GM08714 (cell line): ENCODE measurements around the gene SMIM5.

Source experiments
- H3K4me3 ChIP-seq: fragments of 200-500 bp; sonication (Bioruptor generic); 2 replicates; pipeline ENCODE4 v1.5.1; 2014; ENCODE audit warnings: mild to moderate bottlenecking, low read length, inconsistent platforms
- ZNF274 ChIP-seq: IDR thresholded peaks from 2 replicates; pipeline ENCODE4 v1.6.1; 2012; ENCODE audit warnings: mild to moderate bottlenecking, low read depth, low read length

SMIM5 gene

DNA sequence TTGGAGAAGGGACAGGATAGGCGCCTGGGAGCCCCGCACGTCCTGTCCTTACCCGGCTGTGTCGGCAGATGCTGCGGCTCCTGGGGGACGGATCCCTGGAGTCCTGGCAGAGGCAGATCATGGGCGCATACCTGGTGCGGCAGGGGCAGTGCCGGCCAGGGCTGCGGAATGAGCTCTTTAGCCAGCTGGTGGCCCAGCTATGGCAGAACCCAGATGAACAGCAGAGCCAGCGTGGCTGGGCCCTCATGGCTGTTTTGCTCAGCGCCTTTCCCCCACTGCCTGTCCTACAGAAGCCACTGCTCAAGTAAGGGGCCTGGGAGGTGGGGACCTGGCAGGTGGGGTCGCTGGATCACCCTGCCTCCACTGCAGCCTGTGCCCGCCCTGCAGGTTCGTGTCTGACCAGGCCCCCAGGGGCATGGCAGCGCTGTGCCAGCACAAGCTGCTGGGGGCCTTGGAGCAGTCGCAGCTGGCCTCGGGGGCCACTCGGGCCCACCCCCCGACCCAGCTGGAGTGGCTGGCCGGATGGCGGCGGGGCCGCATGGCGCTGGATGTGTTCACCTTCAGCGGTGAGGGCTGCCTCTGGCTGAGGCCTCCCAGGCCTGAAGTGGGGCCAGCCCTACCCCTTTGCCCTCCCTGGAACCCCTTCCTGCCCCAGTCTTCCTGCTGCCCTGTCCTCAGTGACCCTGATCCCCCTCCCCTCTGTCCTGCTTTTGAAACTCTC, 20.2 kb upstream of the SMIM5 start:
- H3K4me3 ChIP-seq: no peak overlapping the region

DNA sequence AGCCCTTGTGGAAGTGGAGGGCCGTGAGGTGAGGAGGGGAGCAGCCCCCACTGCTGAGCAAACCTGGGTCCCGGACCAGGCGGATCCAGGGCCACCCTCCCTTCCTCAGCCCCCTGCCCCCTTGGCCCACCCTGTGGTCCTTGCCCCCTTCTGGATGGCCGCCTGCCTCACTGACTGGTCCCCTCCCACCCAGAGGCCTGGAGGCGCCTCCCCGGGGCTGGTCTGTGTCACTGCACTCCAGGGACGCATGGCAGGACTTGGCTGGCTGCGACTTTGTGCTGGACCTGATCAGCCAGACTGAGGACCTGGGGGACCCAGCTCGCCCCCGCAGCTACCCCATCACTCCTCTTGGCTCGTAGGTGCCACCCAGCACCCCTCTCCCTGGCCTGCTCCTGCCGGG, 19.2 kb upstream of the SMIM5 start:
- no peak for TF ChIP-seq ZNF274
- no peak overlapping the region for H3K4me3 ChIP-seq

More for the DNA sequence above, 20.2 kb upstream of the SMIM5 start:
- TF ChIP-seq ZNF274: no peak

DNA sequence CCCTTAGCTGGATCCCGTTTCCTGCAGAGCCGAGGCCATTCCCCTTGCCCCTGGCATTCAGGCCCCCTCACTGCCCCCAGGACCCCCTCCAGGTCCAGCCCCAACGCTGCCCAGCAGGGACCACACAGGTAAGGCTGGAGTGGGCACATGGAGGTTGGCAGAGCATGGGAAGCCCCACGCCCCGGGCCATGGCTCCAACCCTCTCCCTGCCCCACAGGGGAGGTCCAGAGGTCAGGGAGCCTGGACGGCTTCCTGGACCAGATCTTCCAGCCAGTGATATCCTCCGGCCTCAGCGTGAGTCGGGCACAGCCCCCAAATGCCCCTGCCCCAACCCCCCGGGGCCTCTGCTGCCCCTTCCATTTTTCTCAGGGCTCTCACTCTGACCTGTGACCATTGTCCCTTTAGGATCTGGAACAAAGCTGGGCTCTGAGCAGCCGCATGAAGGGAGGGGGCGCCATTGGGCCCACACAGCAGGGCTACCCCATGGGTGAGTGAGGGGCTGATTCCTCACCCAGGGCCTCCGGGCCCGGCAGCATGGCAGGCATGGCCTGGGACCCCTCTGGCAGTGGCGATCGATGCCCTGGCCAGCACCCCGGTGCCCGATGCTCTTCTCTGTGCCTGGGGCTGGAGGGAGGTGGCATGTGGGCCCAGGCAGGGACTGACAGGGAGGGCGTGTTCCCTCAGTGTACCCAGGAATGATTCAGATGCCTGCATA, 18.5 kb upstream of the SMIM5 start:
- no peak for TF ChIP-seq ZNF274
- no peak overlapping the region for H3K4me3 ChIP-seq

DNA sequence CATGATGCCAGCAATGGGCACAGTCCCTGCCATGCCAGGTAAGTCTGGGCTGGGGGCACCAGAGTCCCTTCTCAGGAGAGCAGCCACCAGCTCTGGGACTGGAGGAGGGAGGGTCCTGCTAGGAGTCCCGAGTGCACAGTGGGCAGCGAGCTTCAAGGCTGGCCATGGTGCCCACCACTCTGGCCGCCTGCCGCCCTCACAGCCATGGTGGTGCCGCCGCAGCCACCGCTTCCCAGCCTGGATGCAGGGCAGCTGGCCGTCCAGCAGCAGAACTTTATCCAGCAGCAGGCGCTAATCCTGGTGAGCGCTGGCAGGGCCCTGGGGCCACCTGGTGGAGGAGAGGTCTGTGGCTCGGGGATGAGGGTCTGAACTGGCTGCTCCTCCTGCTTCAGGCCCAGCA, 17.9 kb upstream of the SMIM5 start:
- no peak overlapping the region for H3K4me3 ChIP-seq
- TF ChIP-seq ZNF274: no peak

DNA sequence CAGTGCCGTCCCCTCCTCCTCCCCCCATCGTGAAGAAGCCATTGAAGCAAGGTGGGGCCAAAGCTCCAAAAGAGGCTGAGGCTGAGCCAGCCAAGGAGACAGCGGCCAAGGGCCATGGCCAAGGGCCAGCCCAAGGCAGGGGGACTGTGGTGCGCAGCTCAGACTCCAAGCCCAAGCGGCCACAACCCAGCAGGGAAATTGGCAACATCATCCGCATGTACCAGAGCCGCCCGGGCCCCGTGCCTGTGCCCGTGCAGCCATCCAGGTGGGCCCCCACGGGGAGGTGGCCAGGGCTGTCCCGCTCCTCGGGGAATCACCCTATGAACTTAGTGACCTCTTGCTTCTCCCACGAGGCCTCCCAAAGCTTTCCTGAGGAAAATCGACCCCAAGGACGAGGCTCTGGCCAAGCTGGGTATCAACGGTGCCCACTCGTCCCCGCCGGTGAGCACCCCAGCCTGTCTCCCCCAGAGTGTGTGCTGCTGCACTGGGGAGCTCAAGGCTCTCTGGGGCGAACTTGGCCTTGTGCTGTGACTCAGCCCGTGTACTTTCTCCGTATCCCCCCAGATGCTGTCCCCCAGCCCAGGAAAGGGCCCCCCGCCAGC, 16.6 kb upstream of the SMIM5 start:
- TF ChIP-seq ZNF274: no peak
- H3K4me3 ChIP-seq: no peak overlapping the region

DNA sequence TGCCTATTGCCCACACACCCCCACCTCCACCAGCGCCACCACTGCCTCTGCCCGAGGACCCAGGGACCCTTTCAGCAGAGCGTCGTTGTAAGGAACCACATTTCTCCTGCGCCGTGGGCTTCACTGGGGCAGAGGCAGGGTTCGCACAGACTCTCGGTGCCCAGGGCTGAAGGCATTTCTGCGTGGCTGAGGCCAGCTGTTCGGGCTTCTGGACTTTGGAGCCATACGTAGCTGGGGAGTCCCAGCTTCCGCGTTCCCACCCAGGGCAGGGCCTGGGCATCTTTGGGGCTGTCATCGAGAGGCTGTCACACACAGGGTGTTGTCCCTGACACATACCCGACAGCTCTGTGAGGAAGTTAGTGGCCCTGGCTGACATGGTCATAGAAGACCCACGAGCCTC, 16.0 kb upstream of the SMIM5 start:
- TF ChIP-seq ZNF274: no peak
- no peak overlapping the region for H3K4me3 ChIP-seq

DNA sequence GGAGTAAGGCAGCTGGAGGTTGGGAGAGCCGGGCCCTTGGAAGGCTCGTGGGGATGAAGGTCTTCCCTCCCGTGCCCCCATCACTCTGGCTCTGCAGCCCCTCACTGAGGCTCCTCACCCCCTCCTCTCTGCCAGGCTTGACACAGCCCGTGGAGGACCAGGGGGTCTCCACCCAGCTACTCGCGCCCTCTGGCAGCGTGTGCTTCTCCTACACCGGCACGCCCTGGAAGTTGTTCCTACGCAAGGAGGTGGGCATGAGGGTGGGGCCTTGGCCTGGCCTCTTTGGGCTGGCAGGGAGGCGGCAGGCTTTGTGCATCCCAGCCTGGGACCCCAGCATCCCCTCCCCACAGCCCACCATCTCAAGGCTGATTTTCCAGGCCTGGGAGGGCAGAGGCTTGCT, 15.6 kb upstream of the SMIM5 start:
- H3K4me3 ChIP-seq: no peak overlapping the region
- TF ChIP-seq ZNF274: no peak

DNA sequence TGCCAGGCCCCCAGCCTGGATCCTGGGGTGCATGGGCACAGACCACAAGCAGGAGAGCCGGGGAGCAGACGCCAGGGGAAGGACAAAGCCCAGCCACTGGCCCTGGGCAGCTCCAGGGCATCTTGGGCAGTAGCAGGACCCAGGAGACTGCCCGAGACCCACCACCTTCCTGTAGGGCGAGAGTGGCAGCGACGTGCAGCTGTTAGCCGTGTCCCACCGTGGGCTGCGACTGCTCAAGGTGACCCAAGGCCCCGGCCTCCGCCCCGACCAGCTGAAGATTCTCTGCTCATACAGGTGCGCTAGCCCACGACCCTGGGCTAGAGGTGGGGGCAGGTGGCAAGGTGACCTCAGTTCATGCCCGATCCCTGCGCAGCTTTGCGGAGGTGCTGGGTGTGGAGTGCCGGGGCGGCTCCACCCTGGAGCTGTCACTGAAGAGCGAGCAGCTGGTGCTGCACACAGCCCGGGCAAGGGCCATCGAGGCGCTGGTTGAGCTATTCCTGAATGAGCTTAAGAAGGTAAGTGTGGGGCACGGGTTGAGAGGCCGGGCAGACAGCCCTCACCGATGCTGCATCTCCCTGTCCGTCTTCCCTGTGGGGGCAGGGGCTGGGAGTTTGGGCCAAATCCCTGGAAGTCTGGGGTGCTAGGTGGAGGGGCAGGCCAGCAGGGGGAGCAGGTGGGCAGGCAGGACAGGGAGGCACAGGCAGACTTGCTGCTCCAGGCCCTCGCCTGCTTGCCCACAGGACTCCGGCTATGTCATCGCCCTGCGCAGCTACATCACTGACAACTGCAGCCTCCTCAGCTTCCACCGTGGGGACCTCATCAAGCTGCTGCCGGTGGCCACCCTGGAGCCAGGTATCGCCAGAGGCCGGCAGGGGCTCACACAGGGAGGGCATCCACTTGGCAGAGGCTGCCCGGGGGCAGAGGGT, 13.5 kb upstream of the SMIM5 start:
- no peak for TF ChIP-seq ZNF274
- H3K4me3 ChIP-seq: no peak overlapping the region

DNA sequence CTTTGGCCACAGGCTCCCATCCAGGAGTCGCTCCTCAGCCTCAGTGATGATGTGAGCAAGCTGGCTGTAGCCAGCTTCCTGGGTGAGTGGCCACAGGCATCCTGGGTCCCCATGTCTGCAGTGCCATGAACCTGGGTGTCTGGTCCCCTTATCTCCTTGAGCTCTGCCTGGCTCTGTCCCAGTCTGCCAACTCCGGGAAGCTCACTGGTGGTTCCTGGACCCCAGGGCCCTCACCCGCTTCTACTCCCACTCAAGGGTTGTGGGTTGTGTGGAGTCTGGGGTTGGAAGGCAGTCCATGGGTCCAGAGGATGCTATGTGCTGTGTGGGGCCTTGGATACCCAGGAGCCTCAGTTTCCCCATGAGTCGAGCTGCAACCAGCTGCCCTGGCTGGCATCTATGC, 11.7 kb upstream of the SMIM5 start:
- no peak for TF ChIP-seq ZNF274

DNA sequence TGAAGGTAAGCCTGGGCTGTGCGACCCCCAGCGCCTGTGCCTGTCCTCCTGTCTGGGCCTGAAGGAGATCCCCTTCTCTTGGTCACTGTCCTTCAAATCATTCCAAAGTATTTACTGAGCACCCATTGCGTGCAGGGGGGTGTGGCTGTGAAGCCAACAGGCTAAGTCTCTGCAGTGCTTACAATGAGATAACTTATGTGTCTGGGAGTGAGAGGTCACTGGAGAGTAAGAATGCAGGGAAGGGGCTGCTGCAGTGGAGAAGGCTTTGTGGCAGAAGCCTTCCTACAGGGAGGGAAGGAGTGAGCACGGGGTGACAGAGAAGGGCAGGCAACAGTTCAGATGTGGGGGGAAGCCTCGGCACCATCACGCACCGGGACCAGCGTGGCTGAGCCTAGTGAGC, 11.2 kb upstream of the SMIM5 start:
- no peak overlapping the region for H3K4me3 ChIP-seq
- TF ChIP-seq ZNF274: no peak

More for the DNA sequence above, 11.7 kb upstream of the SMIM5 start:
- H3K4me3 ChIP-seq: no peak overlapping the region

DNA sequence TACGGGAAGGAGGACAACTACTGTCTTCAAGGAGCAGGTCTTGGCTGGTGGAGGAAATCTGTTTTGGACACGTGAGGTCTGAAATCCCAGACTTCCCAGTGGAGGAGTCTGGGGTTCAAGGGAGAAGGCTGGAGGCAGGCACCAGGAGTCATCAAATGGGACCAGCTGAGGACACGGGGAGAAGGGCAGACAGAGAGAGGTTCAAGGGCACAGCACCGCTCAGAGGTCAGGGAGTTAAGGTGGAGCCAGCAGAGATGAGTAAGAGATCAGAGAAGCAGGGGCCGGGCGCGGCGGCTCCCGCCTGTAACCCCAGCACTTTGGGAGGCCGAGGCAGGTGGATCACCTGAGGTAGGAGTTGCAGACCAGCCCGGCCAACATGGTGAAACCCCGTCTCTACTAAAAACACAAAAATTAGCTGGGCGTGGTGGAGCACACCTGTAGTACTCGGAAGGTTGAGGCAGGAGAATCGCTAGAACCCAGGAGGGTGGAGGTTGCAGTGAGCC, 10.4 kb upstream of the SMIM5 start:
- H3K4me3 ChIP-seq: no peak overlapping the region
- no peak for TF ChIP-seq ZNF274

DNA sequence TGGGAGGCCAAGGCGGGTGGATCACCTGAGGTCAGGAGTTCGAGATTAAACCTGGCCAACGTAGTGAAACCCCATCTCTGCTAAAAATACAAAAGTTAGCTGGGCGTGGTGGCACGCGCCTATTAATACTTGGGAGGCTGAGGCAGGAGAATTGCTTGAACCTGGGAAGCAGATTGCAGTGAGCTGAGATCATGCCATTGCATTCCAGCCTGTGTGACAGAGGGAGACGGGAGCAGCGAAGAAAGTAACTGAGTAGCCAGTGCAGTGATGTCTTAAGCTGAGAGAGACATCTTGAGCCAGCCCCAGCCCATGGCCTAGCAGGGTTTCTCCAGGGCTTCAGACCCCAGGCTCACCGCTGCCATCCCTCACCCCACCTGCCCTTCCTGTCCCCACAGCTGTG, 9.8 kb upstream of the SMIM5 start:
- no peak overlapping the region for H3K4me3 ChIP-seq
- no peak for TF ChIP-seq ZNF274

DNA sequence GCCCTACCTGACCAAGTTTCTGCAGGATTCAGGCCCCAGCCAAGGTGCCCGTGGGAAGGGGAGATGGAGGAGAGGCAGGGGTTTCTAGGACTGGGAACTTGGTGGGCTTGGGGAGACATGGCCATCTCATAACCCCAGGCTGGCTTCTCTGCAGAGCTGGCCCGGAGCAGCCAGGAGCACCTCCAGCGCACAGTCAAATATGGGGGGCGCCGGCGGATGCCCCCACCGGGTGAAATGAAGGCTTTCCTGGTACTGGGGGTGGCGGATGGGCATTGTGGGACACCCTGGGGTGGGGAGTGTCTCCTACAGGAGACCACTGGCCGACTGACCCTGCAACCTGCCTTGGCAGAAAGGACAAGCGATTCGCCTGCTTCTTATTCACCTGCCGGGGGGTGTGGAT, 9.2 kb upstream of the SMIM5 start:
- no peak overlapping the region for H3K4me3 ChIP-seq
- no peak for TF ChIP-seq ZNF274
